GM12878 (cell line): ENCODE results near the gene XPO5. TPM values are rescaled to one million over a fixed set of nuclear protein-coding genes. Genes with fewer than 3 reads are reported as not detected.

ENCODE experiments used
- ATAC-seq: fragments of 200-7000 bp; cut with Tn5 transposase; 3 replicates; pipeline ENCODE4 v1.9.1; 2020; ENCODE audit warnings: mild to moderate bottlenecking, moderate library complexity
- BruUV-seq: library from RNA; stranded (reverse); fragments of 400-500 nt; replicated peaks from 2 replicates; lab custom pipeline; 2021; lab: Mats Ljungman, UMichigan
- CTCF ChIA-PET: fragments of 300-600 bp; sonication (Branson Sonifier 250); formaldehyde crosslinking; extraction: SDS; loops from one replicate; lab custom pipeline; 2021; ENCODE audit warnings: inconsistent platforms; lab: Yijun Ruan, JAX
- POLR2A ChIA-PET: fragments of 350-600 bp; formaldehyde crosslinking; extraction: SDS; loops from one replicate; lab custom pipeline; 2021; ENCODE audit warnings: inconsistent platforms; lab: Charles Lee
- RAD21 ChIA-PET: fragments of 300-600 bp; sonication (Branson Sonifier 250); formaldehyde crosslinking; loops from one replicate; lab custom pipeline; 2023; ENCODE audit warnings: antibody characterized with exemption; ENCODE audit not compliant: unreplicated experiment; lab: Charles Lee
- SMC1A ChIA-PET: fragments of 300-600 bp; sonication (Branson Sonifier 250); formaldehyde crosslinking; loops from one replicate; lab custom pipeline; 2023; ENCODE audit not compliant: unreplicated experiment, uncharacterized antibody; lab: Charles Lee
- DNase-seq: peaks from one replicate; pipeline ENCODE4 v3.0.0-alpha.2; 2011; ENCODE audit warnings: low read depth, low spot score
- FAIRE-seq: peaks from 3 replicates; lab custom pipeline; 2011; peaks lifted over from hg19 to GRCh38; lab: Jason Lieb, UNC
- H2AFZ ChIP-seq: 2 replicates; pipeline ENCODE4 v1.6.0; 2011; ENCODE audit warnings: low read depth, low read length, control low read depth; ENCODE audit not compliant: control insufficient read depth
- H3K27ac ChIP-seq: 2 replicates; pipeline ENCODE4 v1.5.1; 2011; ENCODE audit warnings: control low read depth; ENCODE audit not compliant: control insufficient read depth, insufficient read depth
- H3K27me3 ChIP-seq, 2 experiments: replicated peaks in 1 of 2; 2 replicates each; pipeline versions ENCODE4 v1.6.0 to v1.6.1; 2011; ENCODE audit warnings: low read length in 1 of 2; ENCODE audit not compliant: control insufficient read depth in 2 of 2, insufficient read depth in 2 of 2
- H3K36me3 ChIP-seq, 2 experiments: 2 replicates each; pipeline ENCODE4 v1.5.1; 2011; ENCODE audit warnings: low read length in 1 of 2; ENCODE audit not compliant: control insufficient read depth in 2 of 2, insufficient read depth in 2 of 2
- H3K4me1 ChIP-seq: 2 replicates; pipeline ENCODE4 v1.6.1; 2011; ENCODE audit warnings: mild to moderate bottlenecking, low read length, moderate library complexity, mixed read lengths; ENCODE audit not compliant: control insufficient read depth, insufficient read depth
- H3K4me2 ChIP-seq: 2 replicates; pipeline ENCODE4 v1.6.0; 2011; ENCODE audit warnings: control low read depth; ENCODE audit not compliant: control insufficient read depth, insufficient read depth
- H3K4me3 ChIP-seq: fragments of 200-600 bp; sonication (generic); 2 replicates; pipeline ENCODE4 v1.5.1; 2016
- H3K79me2 ChIP-seq: 2 replicates; pipeline ENCODE4 v1.6.0; 2011; ENCODE audit warnings: low read length; ENCODE audit not compliant: control insufficient read depth, insufficient read depth
- H3K9ac ChIP-seq: 2 replicates; pipeline ENCODE4 v1.8.0; 2011; ENCODE audit warnings: low read length, control low read depth, mixed read lengths; ENCODE audit not compliant: control insufficient read depth, insufficient read depth
- H3K9me3 ChIP-seq: replicated peaks from 3 replicates; pipeline ENCODE4 v1.5.1; 2011; ENCODE audit warnings: mild to moderate bottlenecking, low read length; ENCODE audit not compliant: control insufficient read depth, insufficient read depth
- H4K20me1 ChIP-seq: 2 replicates; pipeline ENCODE4 v1.6.0; 2011; ENCODE audit not compliant: control insufficient read depth, insufficient read depth
- CBX3 ChIP-seq: fragments of 200-600 bp; sonication (generic); IDR thresholded peaks from 2 replicates; pipeline ENCODE4 v1.6.1; 2016; ENCODE audit warnings: low read depth, borderline replicate concordance
- CEBPB ChIP-seq, 2 experiments: fragments of 150-350 bp in 1 of 2; IDR thresholded peaks; 2 replicates each; pipeline ENCODE4 v1.6.1; 2012 to 2014; ENCODE audit warnings: low read depth in 2 of 2, low read length in 2 of 2, borderline replicate concordance in 1 of 2, inconsistent platforms in 1 of 2
- E2F4 ChIP-seq: IDR thresholded peaks from 2 replicates; pipeline ENCODE4 v1.6.1; 2012; ENCODE audit warnings: low read depth, low read length, improper control_type of control experiment
- HDAC2 ChIP-seq: fragments of 200-600 bp; sonication (generic); IDR thresholded peaks from 2 replicates; pipeline ENCODE4 v1.6.1; 2017
- MLLT1 ChIP-seq: fragments of 450-650 bp; IDR thresholded peaks from 2 replicates; pipeline ENCODE4 v1.6.1; 2016; ENCODE audit warnings: mild to moderate bottlenecking
- NFXL1 ChIP-seq: fragments of 450-650 bp; IDR thresholded peaks from 2 replicates; pipeline ENCODE4 v1.6.1; 2017; ENCODE audit warnings: antibody characterized with exemption, mild to moderate bottlenecking, borderline replicate concordance
- PBX3 ChIP-seq: IDR thresholded peaks from 2 replicates; pipeline ENCODE4 v1.6.1; 2011; ENCODE audit warnings: mild to moderate bottlenecking, low read depth, low read length, moderate library complexity; ENCODE audit not compliant: insufficient replicate concordance
- POLR2A ChIP-seq: IDR thresholded peaks from 2 replicates; pipeline ENCODE4 v1.6.1; 2011; ENCODE audit warnings: low read depth, mild to moderate bottlenecking, low read length
- SUZ12 ChIP-seq: fragments of 200-600 bp; sonication (generic); IDR thresholded peaks from one replicate; pipeline ENCODE4 v1.6.1; 2018; ENCODE audit warnings: antibody characterized with exemption, mild to moderate bottlenecking; ENCODE audit not compliant: unreplicated experiment
- ZSCAN29 ChIP-seq: fragments of 450-650 bp; IDR thresholded peaks from 2 replicates; pipeline ENCODE4 v1.6.1; 2017; ENCODE audit warnings: mild to moderate bottlenecking, moderate library complexity
- WGBS: methylation state at CpG from one replicate; pipeline ENCODE4 v1.1.6; 2016; ENCODE audit warnings: low lambda C conversion rate; ENCODE audit not compliant: insufficient replicate concordance, insufficient coverage; ENCODE audit errors: missing lambda C conversion rate; 5-methylcytosine and 5-hydroxymethylcytosine counted together
- in situ Hi-C: fragments of 300-500 bp; cut with MboI; formaldehyde crosslinking; loops from 9 replicates; pipeline ENCODE4 v1.14.3; 2018; ENCODE audit warnings: mixed read lengths
- intact Hi-C: fragments of 100-400 bp; cut with micrococcal nuclease; formaldehyde crosslinking; loops from one replicate; pipeline ENCODE4 v1.14.2; 2022; ENCODE audit not compliant: unreplicated experiment
- polyA plus RNA-seq, 11 experiments: library from polyadenylated mRNA; depleted of rRNA in 4 of 11; unstranded in 6 of 11; stranded (reverse) in 5 of 11; fragments of >200 nt; fragmentation: Nextera tagmentation in 4 of 11; fragmentation: Illumina TruSeq in 1 of 11; extraction: Ambion mirVana in 4 of 11; extraction: Trizol in 1 of 11; gene quantifications; 1 replicate in 1 of 11; 2 replicates in 10 of 11; pipeline versions ENCODE4 v1.2.1 to v1.2.3, GENCODE V29; 2011 to 2016; ENCODE audit warnings: inconsistent platforms in 2 of 11, missing spikeins in 2 of 11, low read depth in 1 of 11
- total RNA-seq, 4 experiments: library from RNA; depleted of rRNA in 3 of 4; stranded (reverse); fragments of >200 nt in 3 of 4; fragmentation: Illumina TruSeq in 1 of 4; extraction: Trizol in 1 of 4; gene quantifications; 2 replicates each; pipeline versions ENCODE4 v1.2.1 to v1.2.3, GENCODE V29; 2013 to 2021

The XPO5 gene
- total and polyA plus RNA-seq, 10 of the 15 experiments (the other 5 are each of a cell fraction or from before 2014, with no cell fraction given) = 11.3 to 76.0 (median 41.6) TPM

- no peak overlapping the region for H3K27ac ChIP-seq
- TF ChIP-seq POLR2A (peak; percentile 47), E2F4 (no peak)
- TF ChIP-seq, all 136 proteins: peak for 1
- peaks cover 20 to 53% of the 10 kb centered on the region in 2 experiments for H3K36me3 ChIP-seq
- ChIA-PET SMC1A (no interaction called here), CTCF (no interaction called here), POLR2A (interaction anchor here (0.5 to 0.6 kb wide), 2 partner anchors 299 to 509 kb away, joined by 3 to 4 read pairs; no protein-coding TSS in a partner anchor), RAD21 (no interaction called here)
- no peaks in the 10 kb centered on the region for H4K20me1 ChIP-seq
- no peak for FAIRE-seq
- no peak overlapping the region for H3K9ac ChIP-seq
- DNase-seq = no peak
- no peaks in the 10 kb centered on the region for H3K9me3 ChIP-seq
- H3K27me3 ChIP-seq = no peaks in the 10 kb centered on the region
- H3K79me2 ChIP-seq = peaks cover 11% of the 10 kb centered on the region
- H3K4me2 ChIP-seq = no peak overlapping the region
- intact Hi-C loops = no loop called here
- H3K4me1 ChIP-seq = peaks cover 5% of the 10 kb centered on the region
- H3K4me3 ChIP-seq = no peak overlapping the region
- over 99% methylated on average over 10 of the region's 10 CpGs for WGBS
- no peak overlapping the region for H2AFZ ChIP-seq
- ATAC-seq = no peak
- no TSS peak for BruUV-seq
- in situ Hi-C loops = no loop called here
Measured at GRCh38 chr6:43622541-43622940, 46.7 kb upstream of the XPO5 start.

GRCh38 chr6:43621836-43622180, 46.0 kb upstream of the XPO5 start:
- FAIRE-seq = no peak
- intact Hi-C loops = no loop called here

More at GRCh38 chr6:43621836-43622180, 46.0 kb upstream of the XPO5 start:
- in situ Hi-C loops = no loop called here
- CTCF ChIA-PET = no interaction called here
- H3K36me3 ChIP-seq = peaks cover 20 to 53% of the 10 kb centered on the region in 2 experiments
- no peaks in the 10 kb centered on the region for H3K4me1 ChIP-seq
- POLR2A ChIA-PET = no interaction called here
- ATAC-seq (no peak), DNase-seq (no peak)
- H3K9me3 ChIP-seq = no peaks in the 10 kb centered on the region
- no peaks in the 10 kb centered on the region for H4K20me1 ChIP-seq
- WGBS = 98% methylated on average over 10 of the region's 10 CpGs
- BruUV-seq = TSS peak; percentile 17
- H3K4me3 ChIP-seq = no peak overlapping the region
- peaks cover 3% of the 10 kb centered on the region for H3K79me2 ChIP-seq
- no peak overlapping the region for H2AFZ ChIP-seq
- SMC1A ChIA-PET = no interaction called here
- no peaks in the 10 kb centered on the region for H3K27me3 ChIP-seq
- no peak overlapping the region for H3K9ac ChIP-seq
- RAD21 ChIA-PET = no interaction called here
- no peak overlapping the region for H3K27ac ChIP-seq
- TF ChIP-seq CEBPB (IDR thresholded peaks at IDR 0.05; ENCODE audit: borderline replicate concordance in 1 of 2, low read depth in 2 of 2, low read length in 2 of 2) (no peak), HDAC2 (no peak), ZSCAN29 (no peak), CBX3 (no peak), MLLT1 (no peak), PBX3 (no peak), SUZ12 (no peak), NFXL1 (no peak)
- TF ChIP-seq, all 136 proteins: peak for 0
- no peak overlapping the region for H3K4me2 ChIP-seq
